Activated CD4-positive, alpha-beta T cell treated with anti-CD3 and anti-CD28 coated beads, Interleukin-2, amount 10 ng/mL, durations not matched to agents 7 days and 5 days (primary cell): ENCODE measurements around the gene OR3A2. TPM values are rescaled to one million over a fixed set of nuclear protein-coding genes. Genes with fewer than 3 reads are reported as not detected.
"Not testable (repeated sequence)": the region's sequence is repeated elsewhere in the genome, so short reads cannot be mapped to it uniquely, and the experiment has no call there.

Experiments used
- CTCF ChIA-PET: fragments of 350-600 bp; sonication (Branson Sonifier 250); formaldehyde crosslinking; loops from one replicate; lab custom pipeline; 2021; ENCODE audit warnings: antibody characterized with exemption; lab: Charles Lee
- POLR2A ChIA-PET: fragments of 350-600 bp; sonication (Branson Sonifier 250); formaldehyde crosslinking; loops from one replicate; lab custom pipeline; 2021; ENCODE audit warnings: antibody characterized with exemption; lab: Charles Lee
- DNase-seq: peaks from one replicate; pipeline ENCODE4 v3.0.0-alpha.2; 2020
- H3K27ac Mint-ChIP-seq: one replicate; pipeline ENCODE4 v1.8.0; 2021; ENCODE audit warnings: mild to moderate bottlenecking, moderate library complexity, mixed read lengths
- H3K27me3 Mint-ChIP-seq: one replicate; pipeline ENCODE4 v1.8.0; 2021; ENCODE audit warnings: mixed read lengths
- H3K36me3 Mint-ChIP-seq: one replicate; pipeline ENCODE4 v1.8.0; 2021; ENCODE audit warnings: low read depth, mixed read lengths
- H3K4me1 Mint-ChIP-seq: one replicate; pipeline ENCODE4 v1.8.0; 2021; ENCODE audit warnings: mixed read lengths
- H3K4me3 Mint-ChIP-seq: one replicate; pipeline ENCODE4 v1.8.0; 2021; ENCODE audit warnings: mild to moderate bottlenecking, moderate library complexity, mixed read lengths
- H3K9me3 Mint-ChIP-seq: one replicate; pipeline ENCODE4 v1.8.0; 2021; ENCODE audit warnings: mixed read lengths
- total RNA-seq, 2 experiments: library from RNA; stranded (reverse); gene quantifications; one replicate each; pipeline ENCODE4 v1.2.3, GENCODE V29; 2021

Gene OR3A2
- total RNA-seq, 2 experiments from 2014 or later, result 1.4 to 2.0 TPM

DNA sequence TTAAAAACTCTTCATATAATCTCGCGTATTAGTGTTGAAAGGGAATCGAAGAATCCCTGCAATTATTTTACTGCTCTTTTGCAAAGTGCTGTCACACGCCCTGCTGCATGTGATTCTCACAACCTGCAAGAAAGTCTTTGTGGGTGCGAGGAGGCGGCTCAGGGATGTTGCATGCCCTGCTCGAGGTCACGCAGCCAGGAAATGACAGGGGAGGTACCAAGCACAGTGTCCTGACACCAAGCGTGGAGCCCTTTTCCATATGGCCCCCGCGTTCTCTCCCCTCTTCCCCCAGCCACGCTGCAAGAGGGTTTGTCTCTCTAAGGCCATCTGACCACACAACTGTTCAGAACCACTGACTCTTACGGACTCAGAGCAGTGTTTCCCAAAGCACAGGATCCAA lies 125.5 kb downstream of the OR3A2 start:
- ChIA-PET POLR2A (no interaction called here), CTCF (no interaction called here)
- no peaks in the 10 kb centered on the region for H3K9me3 Mint-ChIP-seq
- no peak overlapping the region for H3K27ac Mint-ChIP-seq
- no peaks in the 10 kb centered on the region for H3K4me1 Mint-ChIP-seq
- H3K36me3 Mint-ChIP-seq, result no peaks in the 10 kb centered on the region
- DNase-seq, result no peak
- H3K27me3 Mint-ChIP-seq, result no peaks in the 10 kb centered on the region
- H3K4me3 Mint-ChIP-seq, result no peak overlapping the region

DNA sequence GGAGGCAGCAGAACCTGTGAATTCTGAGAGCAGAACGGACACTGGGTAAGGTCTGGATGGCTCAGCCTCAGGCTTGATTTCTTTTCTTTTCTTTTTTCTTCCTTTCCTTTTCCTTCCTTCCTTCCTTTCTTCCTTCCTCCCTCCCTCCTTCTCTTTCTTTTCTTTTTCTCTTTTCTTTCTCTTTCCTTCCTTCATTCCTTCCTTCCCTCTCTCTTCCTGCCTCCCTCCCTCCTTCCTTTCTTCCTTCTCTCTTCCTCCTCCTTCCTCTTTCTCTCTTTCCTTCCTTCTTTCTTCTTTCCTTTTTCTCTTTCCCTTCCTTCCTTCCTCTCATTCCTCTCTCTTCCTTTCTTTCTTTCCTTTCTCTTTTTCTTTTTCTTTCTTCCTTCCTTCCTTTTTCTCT lies 125.9 kb downstream of the OR3A2 start:
- Mint-ChIP-seq H3K4me1 (no peaks in the 10 kb centered on the region), H3K27ac (no peak overlapping the region), H3K27me3 (no peaks in the 10 kb centered on the region), H3K9me3 (no peaks in the 10 kb centered on the region), H3K36me3 (no peaks in the 10 kb centered on the region), H3K4me3 (no peak overlapping the region)
- DNase-seq, result no peak
- ChIA-PET POLR2A (no interaction called here), CTCF (no interaction called here)

DNA sequence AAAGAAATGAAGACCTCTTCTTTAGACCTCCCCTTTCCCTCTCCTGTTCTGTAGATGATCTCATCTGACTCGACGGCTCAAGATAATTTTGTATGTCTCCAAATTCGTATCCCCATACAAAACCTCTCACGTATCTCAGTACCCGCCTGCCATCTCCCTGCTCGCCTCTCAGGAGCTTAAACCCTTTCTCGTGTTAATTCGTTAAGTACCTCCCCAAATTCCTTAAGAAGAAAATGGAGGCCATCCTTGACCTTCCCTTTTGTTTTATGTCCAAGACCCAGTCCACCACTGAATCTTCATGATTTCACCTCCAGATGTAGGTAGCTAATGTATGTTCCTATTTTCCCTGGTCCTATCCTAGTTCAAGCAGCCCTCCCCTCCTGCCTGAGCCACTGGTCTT lies 129.5 kb downstream of the OR3A2 start:
- no peak overlapping the region for H3K4me3 Mint-ChIP-seq
- CTCF ChIA-PET, result interaction anchor here (0.6 to 0.7 kb wide), 2 partner anchors 158 to 1925 kb away, joined by 3 read pairs; no protein-coding TSS in a partner anchor
- H3K27me3 Mint-ChIP-seq, result peaks cover 2% of the 10 kb centered on the region
- H3K9me3 Mint-ChIP-seq, result peaks cover 2% of the 10 kb centered on the region
- H3K27ac Mint-ChIP-seq, result no peak overlapping the region
- POLR2A ChIA-PET, result no interaction called here
- DNase-seq, result no peak
- no peaks in the 10 kb centered on the region for H3K36me3 Mint-ChIP-seq
- H3K4me1 Mint-ChIP-seq, result no peaks in the 10 kb centered on the region

DNA sequence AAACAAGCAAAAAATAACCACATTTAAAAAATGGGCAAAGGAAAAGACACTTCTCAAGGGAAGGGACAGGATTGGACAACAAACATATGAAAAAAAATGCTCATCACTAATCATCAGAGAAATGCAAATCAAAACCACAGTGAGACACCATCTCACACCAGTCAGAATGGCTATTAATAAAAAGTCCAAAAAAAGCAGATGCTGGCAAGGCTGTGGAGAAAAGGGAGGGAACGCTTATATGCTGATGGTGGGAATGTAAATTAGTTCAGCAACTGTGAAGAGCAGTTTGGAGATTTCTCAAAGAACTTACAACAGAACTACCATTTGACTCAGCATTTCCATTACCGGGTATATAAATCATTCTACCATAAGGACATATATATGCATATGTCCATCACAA lies 137.1 kb downstream of the OR3A2 start:
- H3K4me1 Mint-ChIP-seq, H3K27me3 Mint-ChIP-seq, H3K27ac Mint-ChIP-seq, H3K9me3 Mint-ChIP-seq, POLR2A ChIA-PET, DNase-seq, CTCF ChIA-PET, H3K4me3 Mint-ChIP-seq, H3K36me3 Mint-ChIP-seq: not testable (repeated sequence)

DNA sequence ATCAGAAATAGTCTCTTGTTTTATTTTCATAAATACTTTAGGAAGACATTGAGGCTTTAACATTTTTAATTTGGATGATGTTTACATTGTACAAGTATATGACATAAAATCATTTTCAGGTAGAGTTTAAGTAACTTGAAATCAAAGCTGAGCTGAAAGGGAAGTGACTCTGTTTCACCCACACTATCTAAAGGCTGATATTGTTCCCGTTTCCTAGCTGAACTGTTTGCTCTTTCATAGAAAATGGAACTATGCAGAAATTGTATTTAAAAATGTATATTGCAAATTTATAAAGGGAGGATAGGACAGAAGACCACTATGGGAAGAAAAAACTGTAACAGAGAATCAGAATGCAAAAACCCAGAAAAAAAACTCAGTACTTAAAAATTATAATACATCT lies 141.3 kb downstream of the OR3A2 start:
- DNase-seq, result not testable (repeated sequence)

DNA sequence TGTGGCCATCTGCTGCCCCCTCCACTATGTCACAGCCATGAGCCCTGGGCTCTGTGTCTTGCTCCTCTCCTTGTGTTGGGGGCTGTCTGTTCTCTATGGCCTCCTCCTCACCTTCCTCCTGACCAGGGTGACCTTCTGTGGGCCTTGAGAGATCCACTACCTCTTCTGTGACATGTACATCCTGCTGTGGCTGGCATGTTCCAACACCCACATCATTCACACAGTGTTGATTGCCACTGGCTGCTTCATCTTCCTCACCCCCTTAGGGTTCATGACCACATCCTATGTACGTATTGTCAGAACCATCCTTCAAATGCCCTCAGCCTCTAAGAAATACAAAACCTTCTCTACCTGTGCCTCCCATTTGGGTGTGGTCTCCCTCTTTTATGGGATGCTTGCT lies 145.1 kb downstream of the OR3A2 start:
- H3K27me3 Mint-ChIP-seq, H3K4me3 Mint-ChIP-seq, CTCF ChIA-PET, H3K27ac Mint-ChIP-seq, H3K4me1 Mint-ChIP-seq, H3K9me3 Mint-ChIP-seq, DNase-seq, POLR2A ChIA-PET, H3K36me3 Mint-ChIP-seq: not testable (repeated sequence)

More for the DNA sequence above, 141.3 kb downstream of the OR3A2 start:
- POLR2A ChIA-PET, H3K36me3 Mint-ChIP-seq, H3K4me3 Mint-ChIP-seq, H3K9me3 Mint-ChIP-seq, H3K4me1 Mint-ChIP-seq, H3K27me3 Mint-ChIP-seq, CTCF ChIA-PET, H3K27ac Mint-ChIP-seq: not testable (repeated sequence)

DNA sequence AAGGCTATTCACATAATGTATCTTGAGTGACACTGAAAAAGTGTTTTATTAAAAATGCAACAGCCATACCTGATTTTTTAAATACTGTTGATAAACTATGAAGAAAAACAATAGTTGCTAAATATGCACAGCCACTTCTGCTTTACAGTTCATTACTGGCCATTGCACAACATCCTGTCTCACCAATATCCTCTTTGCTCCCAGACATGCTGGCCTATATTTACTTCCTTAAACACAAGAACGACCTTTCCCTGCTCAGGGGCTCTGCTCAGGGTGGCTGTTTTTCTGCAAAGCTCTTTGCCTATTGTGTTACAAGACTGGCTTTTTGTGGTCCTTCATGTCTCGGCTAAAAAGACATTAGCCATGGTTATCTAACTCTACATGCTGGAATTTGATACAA lies 147.4 kb downstream of the OR3A2 start:
- CTCF ChIA-PET, H3K9me3 Mint-ChIP-seq, H3K27ac Mint-ChIP-seq, POLR2A ChIA-PET, H3K4me3 Mint-ChIP-seq, H3K4me1 Mint-ChIP-seq, H3K27me3 Mint-ChIP-seq, DNase-seq, H3K36me3 Mint-ChIP-seq: not testable (repeated sequence)

DNA sequence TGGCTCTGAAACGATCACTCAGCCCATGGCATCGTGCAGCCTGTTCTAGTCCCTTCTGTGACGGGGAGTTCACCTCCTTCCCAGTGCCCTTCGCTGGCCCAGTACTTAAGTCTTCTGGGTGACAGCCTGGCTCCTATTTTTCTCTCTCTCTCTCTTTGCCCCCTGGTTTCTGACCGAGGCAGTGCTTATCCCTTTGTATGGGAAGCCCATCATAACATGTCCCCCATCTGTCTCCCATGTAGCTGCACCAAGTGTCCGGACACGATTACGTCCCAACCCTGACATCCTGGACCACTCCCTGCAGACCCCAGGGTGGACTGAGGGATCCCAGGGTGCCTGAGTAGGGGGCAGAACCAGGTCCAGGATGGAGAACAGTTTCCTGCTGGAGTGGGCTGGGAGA lies 153.8 kb downstream of the OR3A2 start:
- H3K36me3 Mint-ChIP-seq, CTCF ChIA-PET, H3K4me1 Mint-ChIP-seq, DNase-seq, POLR2A ChIA-PET, H3K4me3 Mint-ChIP-seq, H3K9me3 Mint-ChIP-seq, H3K27ac Mint-ChIP-seq, H3K27me3 Mint-ChIP-seq: not testable (repeated sequence)

Other genes starting within 250 kb of the OR3A2 start
- not detected for gene OR1A2, start 188.8 kb downstream of the OR3A2 start, total RNA-seq
- not detected for gene OR1A1, start 178.6 kb downstream of the OR3A2 start, total RNA-seq
- gene OR3A1, start 87.9 kb downstream of the OR3A2 start, total RNA-seq, result under 1 TPM; 0.44 to 0.64 TPM
- not detected for gene OR1E1, start 12.1 kb upstream of the OR3A2 start, total RNA-seq
- gene OR3A3, start 25.1 kb upstream of the OR3A2 start, total RNA-seq, result not detected
- not detected for gene OR1E2, start 47.5 kb upstream of the OR3A2 start, total RNA-seq
- gene SPATA22, start 85.5 kb upstream of the OR3A2 start, total RNA-seq, result under 1 TPM; 0.81 to 0.89 TPM
- not detected for gene ASPA, start 89.7 kb upstream of the OR3A2 start, total RNA-seq
- under 1 TPM; 0.10 to 0.27 TPM for gene TRPV3, start 171.5 kb upstream of the OR3A2 start, total RNA-seq
- gene TRPV1, start 223.1 kb upstream of the OR3A2 start, total RNA-seq, result 1 to 10 TPM; 3.1 to 4.3 TPM
- gene SHPK, start 249.9 kb upstream of the OR3A2 start, total RNA-seq, result 10 to 100 TPM; 11.5 to 12.3 TPM